ENCODE data around the gene IPO8. TPM values are rescaled to one million over a fixed set of nuclear protein-coding genes. Genes with fewer than 3 reads are reported as not detected.

IPO8 gene
- total RNA-seq, 1 donor from 2014 or later = 43.5 TPM

GRCh38 chr12:30691122-30691879 lies 4.4 kb downstream of the IPO8 start:
- H3K36me3 Mint-ChIP-seq (ENCODE audit: low read depth) = no peaks in the 10 kb centered on the region
- H3K27ac Mint-ChIP-seq (ENCODE audit: unreplicated experiment) = no peak overlapping the region

GRCh38 chr12:30687265-30687986 lies 8.2 kb downstream of the IPO8 start:
- no peak overlapping the region for H3K4me3 Mint-ChIP-seq
- peaks cover 5% of the 10 kb centered on the region for H3K36me3 Mint-ChIP-seq (ENCODE audit: low read depth)
- TF ChIP-seq CTCF (conservative IDR thresholded peaks at IDR 0.05) = no peak
- no peaks in the 10 kb centered on the region for H3K9me3 Mint-ChIP-seq
- H3K4me1 Mint-ChIP-seq = peaks cover 6% of the 10 kb centered on the region
- no peak for DNase-seq (ENCODE audit: low read depth, low spot score)
- H3K27ac Mint-ChIP-seq (ENCODE audit: unreplicated experiment) = no peak overlapping the region
- no peaks in the 10 kb centered on the region for H3K27me3 Mint-ChIP-seq (ENCODE audit: low read depth)

More at GRCh38 chr12:30691122-30691879, 4.4 kb downstream of the IPO8 start:
- TF ChIP-seq CTCF (conservative IDR thresholded peaks at IDR 0.05) = no peak
- DNase-seq (ENCODE audit: low read depth, low spot score) = no peak
- Mint-ChIP-seq H3K9me3 (no peaks in the 10 kb centered on the region), H3K4me1 (peaks cover 36% of the 10 kb centered on the region), H3K4me3 (peak overlapping the region; percentile 23), H3K27me3 (ENCODE audit: low read depth) (no peaks in the 10 kb centered on the region)

GRCh38 chr12:30679241-30679640 lies 16.4 kb downstream of the IPO8 start:
- Mint-ChIP-seq H3K4me3 (no peak overlapping the region), H3K9me3 (no peaks in the 10 kb centered on the region), H3K36me3 (ENCODE audit: low read depth) (peaks cover 17% of the 10 kb centered on the region), H3K27me3 (ENCODE audit: low read depth) (no peaks in the 10 kb centered on the region), H3K27ac (ENCODE audit: unreplicated experiment) (no peak overlapping the region), H3K4me1 (no peaks in the 10 kb centered on the region)
- TF ChIP-seq CTCF (conservative IDR thresholded peaks at IDR 0.05) = no peak
- DNase-seq (ENCODE audit: low read depth, low spot score) = no peak

- TF ChIP-seq CTCF (conservative IDR thresholded peaks at IDR 0.05) = no peak
- peaks cover 15% of the 10 kb centered on the region for H3K36me3 Mint-ChIP-seq (ENCODE audit: low read depth)
- H3K27me3 Mint-ChIP-seq (ENCODE audit: low read depth) = no peaks in the 10 kb centered on the region
- H3K9me3 Mint-ChIP-seq = no peaks in the 10 kb centered on the region
- H3K4me1 Mint-ChIP-seq = no peaks in the 10 kb centered on the region
- H3K27ac Mint-ChIP-seq (ENCODE audit: unreplicated experiment) = no peak overlapping the region
- H3K4me3 Mint-ChIP-seq = no peak overlapping the region
- no peak for DNase-seq (ENCODE audit: low read depth, low spot score)
Measured at GRCh38 chr12:30678221-30678620, 17.4 kb downstream of the IPO8 start.

GRCh38 chr12:30661210-30661609 lies 34.5 kb downstream of the IPO8 start:
- no peak overlapping the region for H3K4me3 Mint-ChIP-seq
- no peak for TF ChIP-seq CTCF (conservative IDR thresholded peaks at IDR 0.05)
- peaks cover 18% of the 10 kb centered on the region for H3K36me3 Mint-ChIP-seq (ENCODE audit: low read depth)
- H3K9me3 Mint-ChIP-seq = no peaks in the 10 kb centered on the region
- H3K27ac Mint-ChIP-seq (ENCODE audit: unreplicated experiment) = peak overlapping the region; percentile 52
- no peak for DNase-seq (ENCODE audit: low read depth, low spot score)
- no peaks in the 10 kb centered on the region for H3K4me1 Mint-ChIP-seq
- no peaks in the 10 kb centered on the region for H3K27me3 Mint-ChIP-seq (ENCODE audit: low read depth)

Data from neural crest cell (in vitro differentiated cells).